Neural cell (in vitro differentiated cells): Measurements from ENCODE around the gene NT5DC2. TPM values are rescaled to one million over a fixed set of nuclear protein-coding genes. Genes with fewer than 3 reads are reported as not detected.

ENCODE experiments used
- H2AFZ ChIP-seq: fragments of 200-600, 300-800 bp; sonication (generic), shearing (Covaris generic); 2 replicates; pipeline ENCODE4 v1.6.0; 2014; ENCODE audit warnings: low read depth, mild to moderate bottlenecking, antibody characterized with exemption, low read length, moderate library complexity
- H3F3A ChIP-seq: fragments of 200-600 bp; shearing (Covaris generic); 2 replicates; pipeline ENCODE4 v1.6.1; 2016; ENCODE audit warnings: mild to moderate bottlenecking, moderate library complexity, mixed read lengths, antibody characterized with exemption, low read length; ENCODE audit not compliant: insufficient read depth, poor library complexity, severe bottlenecking
- H3K27ac ChIP-seq: fragments of 200-600, 300-800 bp; sonication (generic), shearing (Covaris generic); 2 replicates; pipeline ENCODE4 v1.5.1; 2014; ENCODE audit warnings: mild to moderate bottlenecking, low read length, moderate library complexity
- H3K27me3 ChIP-seq: fragments of 300-800, 200-600 bp; sonication (generic), shearing (Covaris generic); 2 replicates; pipeline ENCODE4 v1.6.0; 2014; ENCODE audit warnings: mild to moderate bottlenecking, low read depth, low read length, moderate library complexity; ENCODE audit not compliant: insufficient read depth
- H3K36me3 ChIP-seq: fragments of 300-800, 200-600 bp; sonication (generic), shearing (Covaris generic); 2 replicates; pipeline ENCODE4 v1.5.1; 2014; ENCODE audit warnings: mild to moderate bottlenecking, antibody characterized with exemption, low read length, moderate library complexity; ENCODE audit not compliant: insufficient read depth
- H3K4me2 ChIP-seq: fragments of 300-800, 200-600 bp; sonication (generic), shearing (Covaris generic); 2 replicates; pipeline ENCODE4 v1.6.0; 2014; ENCODE audit warnings: mild to moderate bottlenecking, low read length
- H3K4me3 ChIP-seq: fragments of 300-800, 200-600 bp; sonication (generic), shearing (Covaris generic); 2 replicates; pipeline ENCODE4 v1.5.1; 2014; ENCODE audit warnings: mild to moderate bottlenecking, low read length, moderate library complexity
- H3K79me2 ChIP-seq: fragments of 200-600 bp; shearing (Covaris generic); replicated peaks from 2 replicates; pipeline ENCODE4 v1.6.0; 2014; ENCODE audit warnings: mild to moderate bottlenecking, low read length, moderate library complexity; ENCODE audit not compliant: insufficient read depth
- H3K9ac ChIP-seq: fragments of 300-800, 200-600 bp; sonication (generic), shearing (Covaris generic); 2 replicates; pipeline ENCODE4 v1.6.1; 2016; ENCODE audit warnings: mild to moderate bottlenecking, low read length, mixed read lengths
- H3K9me2 ChIP-seq: fragments of 200-600 bp; shearing (Covaris generic); 2 replicates; pipeline ENCODE4 v1.6.1; 2016; ENCODE audit warnings: mild to moderate bottlenecking, low read length, mixed read lengths; ENCODE audit not compliant: insufficient read depth
- H3K9me3 ChIP-seq: fragments of 200-600, 300-800 bp; sonication (generic), shearing (Covaris generic); 2 replicates; pipeline ENCODE4 v1.6.1; 2016; ENCODE audit warnings: mild to moderate bottlenecking, mixed run types, low read length, moderate library complexity, mixed read lengths
- H4K20me1 ChIP-seq: fragments of 200-600 bp; shearing (Covaris generic); 2 replicates; pipeline ENCODE4 v1.6.1; 2016; ENCODE audit warnings: mild to moderate bottlenecking, mixed run types; ENCODE audit not compliant: insufficient read depth
- CTCF ChIP-seq: fragments of 450-650 bp; IDR thresholded peaks from 2 replicates; pipeline ENCODE4 v1.5.1; 2014; ENCODE audit warnings: antibody characterized with exemption, mild to moderate bottlenecking, moderate library complexity; ENCODE audit not compliant: poor library complexity, severe bottlenecking
- EP300 ChIP-seq: fragments of 450-650 bp; conservative IDR thresholded peaks from 2 replicates; pipeline ENCODE4 v1.6.1; 2014; ENCODE audit warnings: antibody characterized with exemption, mild to moderate bottlenecking, moderate library complexity; ENCODE audit not compliant: poor library complexity, severe bottlenecking
- EZH2 ChIP-seq: fragments of 200-600, 300-800 bp; shearing (Covaris generic), sonication (generic); IDR thresholded peaks from 2 replicates; pipeline ENCODE4 v1.6.1; 2014; ENCODE audit warnings: antibody characterized with exemption, low read length, borderline replicate concordance, mild to moderate bottlenecking; ENCODE audit not compliant: insufficient read depth, poor library complexity, severe bottlenecking
- MXI1 ChIP-seq: fragments of 450-650 bp; conservative IDR thresholded peaks from 2 replicates; pipeline ENCODE4 v1.6.1; 2014; ENCODE audit warnings: antibody characterized with exemption, mild to moderate bottlenecking; ENCODE audit not compliant: poor library complexity, severe bottlenecking
- POLR2AphosphoS5 ChIP-seq: IDR thresholded peaks from 2 replicates; pipeline ENCODE4 v1.6.1; 2012
- RAD21 ChIP-seq: fragments of 450-650 bp; conservative IDR thresholded peaks from 2 replicates; pipeline ENCODE4 v1.6.1; 2014; ENCODE audit warnings: antibody characterized with exemption, mild to moderate bottlenecking, moderate library complexity
- SMC3 ChIP-seq: fragments of 450-650 bp; conservative IDR thresholded peaks from 2 replicates; pipeline ENCODE4 v1.6.1; 2014; ENCODE audit warnings: antibody characterized with exemption, mild to moderate bottlenecking, moderate library complexity; ENCODE audit not compliant: poor library complexity
- TAF1 ChIP-seq: IDR thresholded peaks from 2 replicates; pipeline ENCODE4 v1.6.1; 2012; ENCODE audit warnings: low read depth
- polyA plus RNA-seq: library from polyadenylated mRNA; depleted of rRNA; stranded (reverse); fragments of >200 nt; gene quantifications from 2 replicates; pipeline ENCODE4 v1.2.3, GENCODE V29; 2014
- TF ChIP-seq, protein P1 (sequence below): IDR thresholded peaks from 2 replicates; pipeline ENCODE4 v1.6.1; 2012; ENCODE audit warnings: borderline replicate concordance

Gene NT5DC2
- polyA plus RNA-seq, 1 donor from 2014 or later = 35.1 TPM

DNA sequence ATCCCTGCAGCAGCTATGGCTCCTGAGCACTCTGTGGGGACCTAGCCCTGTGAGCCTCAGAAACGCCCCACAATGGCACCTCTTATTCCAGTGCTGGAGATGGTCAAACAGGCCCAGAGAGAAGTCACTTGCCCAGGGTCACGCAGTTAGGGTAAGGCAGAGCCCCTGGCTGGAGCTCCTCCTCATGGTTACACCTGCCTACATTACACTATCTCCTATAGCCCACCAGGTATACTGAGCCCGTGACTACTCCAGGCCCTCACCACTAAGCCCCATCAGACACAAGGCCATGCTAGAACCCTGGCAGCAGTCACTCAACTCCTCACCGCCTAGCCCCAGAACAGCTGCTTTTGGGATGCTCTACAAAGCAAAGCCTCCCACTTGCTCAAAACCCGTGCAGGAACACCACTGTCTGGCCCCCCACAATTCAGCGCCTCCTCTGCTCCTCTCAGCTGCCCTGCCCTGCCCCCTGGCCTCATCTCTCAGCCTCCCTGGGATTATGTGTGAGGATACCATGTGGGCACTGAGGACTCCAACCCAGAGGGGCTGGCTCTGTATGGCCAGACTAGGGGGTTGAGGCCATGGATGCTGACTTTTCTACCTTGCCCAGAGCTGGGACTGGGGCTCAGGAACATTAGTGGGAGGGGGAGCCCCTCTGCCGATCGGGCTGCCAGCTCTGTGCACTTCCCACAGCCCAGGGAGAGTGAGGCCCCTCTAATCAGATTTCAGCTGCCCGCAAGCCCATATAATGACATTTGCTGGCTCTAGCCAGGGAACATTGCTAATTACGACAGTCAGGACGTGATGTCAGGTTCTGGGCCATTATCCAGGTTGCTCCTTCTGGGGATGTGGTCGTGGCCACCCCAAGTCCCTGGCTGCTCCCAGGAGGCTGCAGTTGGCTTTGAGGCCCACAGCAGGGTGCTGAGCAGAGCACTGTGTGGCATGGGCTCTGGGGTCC lies 4.0 kb downstream of the NT5DC2 start:
- TF ChIP-seq CTCF (no peak), MXI1 (no peak), EP300 (no peak), SMC3 (no peak), TAF1 (no peak), RAD21 (no peak), POLR2AphosphoS5 (no peak), EZH2 (no peak)
- TF ChIP-seq, protein P1, sequence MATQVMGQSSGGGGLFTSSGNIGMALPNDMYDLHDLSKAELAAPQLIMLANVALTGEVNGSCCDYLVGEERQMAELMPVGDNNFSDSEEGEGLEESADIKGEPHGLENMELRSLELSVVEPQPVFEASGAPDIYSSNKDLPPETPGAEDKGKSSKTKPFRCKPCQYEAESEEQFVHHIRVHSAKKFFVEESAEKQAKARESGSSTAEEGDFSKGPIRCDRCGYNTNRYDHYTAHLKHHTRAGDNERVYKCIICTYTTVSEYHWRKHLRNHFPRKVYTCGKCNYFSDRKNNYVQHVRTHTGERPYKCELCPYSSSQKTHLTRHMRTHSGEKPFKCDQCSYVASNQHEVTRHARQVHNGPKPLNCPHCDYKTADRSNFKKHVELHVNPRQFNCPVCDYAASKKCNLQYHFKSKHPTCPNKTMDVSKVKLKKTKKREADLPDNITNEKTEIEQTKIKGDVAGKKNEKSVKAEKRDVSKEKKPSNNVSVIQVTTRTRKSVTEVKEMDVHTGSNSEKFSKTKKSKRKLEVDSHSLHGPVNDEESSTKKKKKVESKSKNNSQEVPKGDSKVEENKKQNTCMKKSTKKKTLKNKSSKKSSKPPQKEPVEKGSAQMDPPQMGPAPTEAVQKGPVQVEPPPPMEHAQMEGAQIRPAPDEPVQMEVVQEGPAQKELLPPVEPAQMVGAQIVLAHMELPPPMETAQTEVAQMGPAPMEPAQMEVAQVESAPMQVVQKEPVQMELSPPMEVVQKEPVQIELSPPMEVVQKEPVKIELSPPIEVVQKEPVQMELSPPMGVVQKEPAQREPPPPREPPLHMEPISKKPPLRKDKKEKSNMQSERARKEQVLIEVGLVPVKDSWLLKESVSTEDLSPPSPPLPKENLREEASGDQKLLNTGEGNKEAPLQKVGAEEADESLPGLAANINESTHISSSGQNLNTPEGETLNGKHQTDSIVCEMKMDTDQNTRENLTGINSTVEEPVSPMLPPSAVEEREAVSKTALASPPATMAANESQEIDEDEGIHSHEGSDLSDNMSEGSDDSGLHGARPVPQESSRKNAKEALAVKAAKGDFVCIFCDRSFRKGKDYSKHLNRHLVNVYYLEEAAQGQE = no peak
- H3K4me2 ChIP-seq = no peak overlapping the region

GRCh38 chr3:52528586-52529375 lies 4.9 kb downstream of the NT5DC2 start:
- Histone ChIP-seq H4K20me1 (no peaks in the 10 kb centered on the region), H3K79me2 (peaks cover 8% of the 10 kb centered on the region)
- TF ChIP-seq CTCF (no peak), MXI1 (no peak), SMC3 (no peak), POLR2AphosphoS5 (no peak), EP300 (no peak), RAD21 (no peak), TAF1 (no peak), EZH2 (no peak)
- TF ChIP-seq, protein P1 = no peak

More for the DNA sequence above, 4.0 kb downstream of the NT5DC2 start:
- H3K4me3 ChIP-seq = no peak overlapping the region
- H3F3A ChIP-seq = no peaks in the 10 kb centered on the region
- no peaks in the 10 kb centered on the region for H4K20me1 ChIP-seq
- no peak overlapping the region for H3K9ac ChIP-seq
- H3K27me3 ChIP-seq = peaks cover 7% of the 10 kb centered on the region
- H3K79me2 ChIP-seq = peaks cover 8% of the 10 kb centered on the region
- H3K9me2 ChIP-seq = no peaks in the 10 kb centered on the region
- H2AFZ ChIP-seq = no peak overlapping the region
- H3K36me3 ChIP-seq = no peaks in the 10 kb centered on the region
- no peaks in the 10 kb centered on the region for H3K9me3 ChIP-seq
- H3K27ac ChIP-seq = no peak overlapping the region

More at GRCh38 chr3:52528586-52529375, 4.9 kb downstream of the NT5DC2 start:
- H3K4me2 ChIP-seq = no peak overlapping the region
- peaks cover 7% of the 10 kb centered on the region for H3K27me3 ChIP-seq
- H3K9me3 ChIP-seq = no peaks in the 10 kb centered on the region
- no peaks in the 10 kb centered on the region for H3K36me3 ChIP-seq
- H3K9me2 ChIP-seq = no peaks in the 10 kb centered on the region
- no peak overlapping the region for H2AFZ ChIP-seq
- H3K9ac ChIP-seq = no peak overlapping the region
- no peaks in the 10 kb centered on the region for H3F3A ChIP-seq
- no peak overlapping the region for H3K27ac ChIP-seq
- H3K4me3 ChIP-seq = no peak overlapping the region
